Mammary epithelial cell (primary cell): ENCODE results near the gene SLC24A3.

Experiments
- EZH2 ChIP-seq: IDR thresholded peaks from 2 replicates; pipeline ENCODE4 v1.6.1; 2012; ENCODE audit warnings: low read length, inconsistent platforms, borderline replicate concordance
- TF ChIP-seq, protein P1 (sequence below), 2 donors: IDR thresholded peaks in 1 of 2; conservative IDR thresholded peaks in 1 of 2; 2 replicates each; pipeline ENCODE4 v1.5.1; 2011 to 2012; ENCODE audit warnings: inconsistent platforms in 2 of 2, low read length in 2 of 2, mild to moderate bottlenecking in 2 of 2, control low read depth in 1 of 2, low read depth in 1 of 2; ENCODE audit not compliant: insufficient read depth in 1 of 2; ENCODE audit errors: extremely low read depth in 1 of 2

DNA sequence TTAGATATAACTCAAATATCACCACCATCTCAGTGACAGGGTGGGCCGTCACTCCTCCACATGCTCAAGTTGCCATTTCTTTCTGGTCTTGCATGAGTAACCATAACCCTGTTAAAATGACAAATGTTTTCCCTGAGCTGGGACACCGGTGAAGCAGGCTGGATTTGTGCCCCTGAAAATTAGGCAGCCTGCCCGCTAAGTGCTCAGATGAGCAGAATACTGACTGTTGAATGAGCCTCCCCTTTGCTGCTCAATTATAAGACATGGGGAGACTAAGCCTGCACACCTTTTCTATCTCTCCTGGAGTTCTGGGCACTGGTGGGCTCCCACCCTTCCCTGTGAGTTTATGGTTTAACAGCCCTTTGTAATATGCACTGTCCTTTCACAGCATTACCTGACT is 161.8 kb downstream of the SLC24A3 start:
- TF ChIP-seq, protein P1, sequence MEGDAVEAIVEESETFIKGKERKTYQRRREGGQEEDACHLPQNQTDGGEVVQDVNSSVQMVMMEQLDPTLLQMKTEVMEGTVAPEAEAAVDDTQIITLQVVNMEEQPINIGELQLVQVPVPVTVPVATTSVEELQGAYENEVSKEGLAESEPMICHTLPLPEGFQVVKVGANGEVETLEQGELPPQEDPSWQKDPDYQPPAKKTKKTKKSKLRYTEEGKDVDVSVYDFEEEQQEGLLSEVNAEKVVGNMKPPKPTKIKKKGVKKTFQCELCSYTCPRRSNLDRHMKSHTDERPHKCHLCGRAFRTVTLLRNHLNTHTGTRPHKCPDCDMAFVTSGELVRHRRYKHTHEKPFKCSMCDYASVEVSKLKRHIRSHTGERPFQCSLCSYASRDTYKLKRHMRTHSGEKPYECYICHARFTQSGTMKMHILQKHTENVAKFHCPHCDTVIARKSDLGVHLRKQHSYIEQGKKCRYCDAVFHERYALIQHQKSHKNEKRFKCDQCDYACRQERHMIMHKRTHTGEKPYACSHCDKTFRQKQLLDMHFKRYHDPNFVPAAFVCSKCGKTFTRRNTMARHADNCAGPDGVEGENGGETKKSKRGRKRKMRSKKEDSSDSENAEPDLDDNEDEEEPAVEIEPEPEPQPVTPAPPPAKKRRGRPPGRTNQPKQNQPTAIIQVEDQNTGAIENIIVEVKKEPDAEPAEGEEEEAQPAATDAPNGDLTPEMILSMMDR (conservative IDR thresholded peaks at IDR 0.05 in 1 of 2, IDR thresholded peaks at IDR 0.05 in 1 of 2; ENCODE audit: extremely low read depth in 1 of 2, insufficient read depth in 1 of 2, low read depth in 1 of 2, low read length in 2 of 2), result no peak
- no peak for TF ChIP-seq EZH2
